GM18909 (cell line): Measurements from ENCODE around the gene APOM.

Source experiments
- ATAC-seq: cut with Tn5 transposase; IDR thresholded peaks from one replicate; pipeline ENCODE4 v1.9.1; 2021; ENCODE audit warnings: mild to moderate bottlenecking; ENCODE audit not compliant: unreplicated experiment, poor library complexity

APOM gene

GRCh38 chr6:31655349-31656237, at the start of gene APOM:
APOM (plus strand) TSS chr6:31655894; CDS start chr6:31655967, 73 bp downstream.
- no peak for ATAC-seq

GRCh38 chr6:31607317-31607716, 48.4 kb upstream of the APOM start:
- ATAC-seq: no peak

- ATAC-seq: no peak
Observed at GRCh38 chr6:31609519-31610406, 45.9 kb upstream of the APOM start.

GRCh38 chr6:31610968-31611367, 44.7 kb upstream of the APOM start:
- no peak for ATAC-seq

GRCh38 chr6:31614075-31614619, 41.5 kb upstream of the APOM start:
- ATAC-seq: no peak

- no peak for ATAC-seq
Observed at GRCh38 chr6:31614684-31615578, 40.8 kb upstream of the APOM start, which contains the start of gene AIF1. AIF1 (plus strand) TSS chr6:31615234; CDS start chr6:31615330, 96 bp downstream.

GRCh38 chr6:31615748-31616147, 39.9 kb upstream of the APOM start:
- no peak for ATAC-seq

GRCh38 chr6:31617010-31617409, 38.7 kb upstream of the APOM start:
- ATAC-seq: no peak

GRCh38 chr6:31619805-31620585, 35.7 kb upstream of the APOM start:
- peak; percentile 82 for ATAC-seq

GRCh38 chr6:31620586-31621319, 34.9 kb upstream of the APOM start, which contains the start of gene PRRC2A:
PRRC2A (plus strand) TSS chr6:31620715; CDS start chr6:31622790, 2,075 bp downstream.
- ATAC-seq: peak; percentile 43

GRCh38 chr6:31621320-31621939, 34.3 kb upstream of the APOM start:
- ATAC-seq: no peak

- no peak for ATAC-seq
Observed at GRCh38 chr6:31621991-31622390, 33.7 kb upstream of the APOM start.

GRCh38 chr6:31622684-31623091, 33.0 kb upstream of the APOM start:
- ATAC-seq: no peak

GRCh38 chr6:31624070-31624469, 31.6 kb upstream of the APOM start:
- ATAC-seq: no peak

- no peak for ATAC-seq
Observed at GRCh38 chr6:31626952-31627351, 28.7 kb upstream of the APOM start.

- no peak for ATAC-seq
Observed at GRCh38 chr6:31627690-31628287, 27.9 kb upstream of the APOM start.

GRCh38 chr6:31629014-31629413, 26.7 kb upstream of the APOM start:
- no peak for ATAC-seq
